Naive thymus-derived CD4-positive, alpha-beta T cell (primary cell): ENCODE data around the gene ADGRL3. TPM values are rescaled to one million over a fixed set of nuclear protein-coding genes. Genes with fewer than 3 reads are reported as not detected.

Experiments used
- ATAC-seq: fragments of 150-1000 bp; cut with Tn5 transposase; 2 replicates; pipeline ENCODE4 v1.10.0; 2021; ENCODE audit warnings: mild to moderate bottlenecking, moderate library complexity
- CTCF ChIA-PET: fragments of 350-600 bp; sonication (Branson Sonifier 250); formaldehyde crosslinking; loops from one replicate; lab custom pipeline; 2021; ENCODE audit warnings: antibody characterized with exemption; lab: Charles Lee
- POLR2A ChIA-PET: fragments of 350-600 bp; sonication (Branson Sonifier 250); formaldehyde crosslinking; loops from one replicate; lab custom pipeline; 2021; ENCODE audit warnings: antibody characterized with exemption, inconsistent platforms; lab: Charles Lee
- DNase-seq, 9 donors: peaks; one replicate each; pipeline versions ENCODE4 v3.0.0 to v3.0.0-alpha.2; 2020 to 2022; ENCODE audit warnings: mixed read lengths in 1 of 9
- H3K27ac ChIP-seq: one replicate; pipeline ENCODE4 v1.7.0; 2013; ENCODE audit warnings: mild to moderate bottlenecking, low read depth, low read length, moderate library complexity
- H3K27me3 ChIP-seq, 2 donors: one replicate each; pipeline ENCODE4 v1.7.0; 2013; ENCODE audit warnings: low read length in 2 of 2, mild to moderate bottlenecking in 2 of 2, moderate library complexity in 2 of 2; ENCODE audit not compliant: control insufficient read depth in 2 of 2, insufficient read depth in 2 of 2
- H3K36me3 ChIP-seq, 3 experiments: 1 replicate in 2 of 3; 2 replicates in 1 of 3; pipeline ENCODE4 v1.7.0; 2013; ENCODE audit warnings: low read length in 3 of 3, mild to moderate bottlenecking in 3 of 3, moderate library complexity in 1 of 3; ENCODE audit not compliant: insufficient read depth in 3 of 3, control insufficient read depth in 2 of 3
- H3K4me1 ChIP-seq, 2 donors: one replicate each; pipeline ENCODE4 v1.7.0; 2013; ENCODE audit warnings: low read length in 2 of 2, mild to moderate bottlenecking in 2 of 2, moderate library complexity in 1 of 2; ENCODE audit not compliant: control insufficient read depth in 2 of 2, insufficient read depth in 2 of 2
- H3K4me3 ChIP-seq: 2 replicates; pipeline ENCODE4 v1.7.0; 2013; ENCODE audit warnings: mild to moderate bottlenecking, low read length
- H3K9me3 ChIP-seq, 3 experiments: 1 replicate in 2 of 3; 2 replicates in 1 of 3; pipeline ENCODE4 v1.7.0; 2013; ENCODE audit warnings: low read length in 3 of 3; ENCODE audit not compliant: control insufficient read depth in 2 of 3
- H3K27ac Mint-ChIP-seq, 9 donors: one replicate each; pipeline ENCODE4 v1.8.0; 2020 to 2022; ENCODE audit warnings: mixed read lengths in 9 of 9, mild to moderate bottlenecking in 8 of 9, moderate library complexity in 5 of 9, inconsistent platforms in 2 of 9
- H3K27me3 Mint-ChIP-seq, 5 donors: one replicate each; pipeline ENCODE4 v1.8.0; 2021 to 2022; ENCODE audit warnings: mixed read lengths in 5 of 5, mild to moderate bottlenecking in 1 of 5
- H3K36me3 Mint-ChIP-seq, 5 donors: one replicate each; pipeline ENCODE4 v1.8.0; 2020 to 2022; ENCODE audit warnings: mixed read lengths in 5 of 5, mild to moderate bottlenecking in 3 of 5, inconsistent platforms in 1 of 5
- H3K4me1 Mint-ChIP-seq, 7 donors: one replicate each; pipeline ENCODE4 v1.8.0; 2020 to 2022; ENCODE audit warnings: mixed read lengths in 7 of 7, mild to moderate bottlenecking in 3 of 7, inconsistent platforms in 1 of 7
- H3K4me3 Mint-ChIP-seq, 10 donors: one replicate each; pipeline ENCODE4 v1.8.0; 2020 to 2022; ENCODE audit warnings: mild to moderate bottlenecking in 10 of 10, mixed read lengths in 10 of 10, moderate library complexity in 6 of 10, inconsistent platforms in 2 of 10
- H3K9me3 Mint-ChIP-seq, 11 donors: one replicate each; pipeline ENCODE4 v1.8.0; 2020 to 2022; ENCODE audit warnings: mixed read lengths in 11 of 11, mild to moderate bottlenecking in 4 of 11, inconsistent platforms in 1 of 11, moderate library complexity in 1 of 11
- intact Hi-C, 2 donors: fragments of 100-400 bp; cut with micrococcal nuclease; formaldehyde crosslinking; loops; one replicate each; pipeline ENCODE4 v1.15.1; 2023
- polyA plus RNA-seq, 2 donors: library from polyadenylated mRNA; unstranded; fragments of 300-500 nt; fragmentation: Illumina TruSeq; gene quantifications; one replicate each; pipeline ENCODE4 v1.2.3, GENCODE V29; 2021
- total RNA-seq, 6 experiments: library from RNA in 5 of 6; stranded (reverse) in 5 of 6; gene quantifications; 1 replicate in 5 of 6; 2 replicates in 1 of 6; pipeline ENCODE4 v1.2.3 and lab custom pipeline; 2021 to 2026

ADGRL3 gene
- total and polyA plus RNA-seq, 7 experiments from 2014 or later, result not detected

GRCh38 chr4:62070291-62070852, 870.2 kb downstream of the ADGRL3 start:
- Mint-ChIP-seq H3K36me3 (no peaks in the 10 kb centered on the region), H3K4me1 (no peaks in the 10 kb centered on the region), H3K4me3 (no peak overlapping the region), H3K27me3 (no peaks in the 10 kb centered on the region), H3K27ac (no peak overlapping the region), H3K9me3 (peaks cover 0 to 7% (median 3%) of the 10 kb centered on the region in 11 donors)
- Histone ChIP-seq H3K4me1 (no peaks in the 10 kb centered on the region), H3K27me3 (no peaks in the 10 kb centered on the region), H3K4me3 (no peak overlapping the region), H3K27ac (no peak overlapping the region), H3K9me3 (no peaks in the 10 kb centered on the region), H3K36me3 (no peaks in the 10 kb centered on the region)
- ChIA-PET POLR2A (no interaction called here), CTCF (no interaction called here)
- ATAC-seq, result no peak
- no peak for DNase-seq
- intact Hi-C loops, result no loop called here

GRCh38 chr4:62075089-62075488, 875.0 kb downstream of the ADGRL3 start:
- intact Hi-C loops, result no loop called here
- no peaks in the 10 kb centered on the region for H3K36me3 ChIP-seq
- CTCF ChIA-PET, result no interaction called here

GRCh38 chr4:62075521-62075920, 875.4 kb downstream of the ADGRL3 start:
- Mint-ChIP-seq H3K27me3 (no peaks in the 10 kb centered on the region), H3K4me3 (no peak overlapping the region), H3K9me3 (peaks cover 0 to 4% (median 0%) of the 10 kb centered on the region in 11 donors), H3K27ac (no peak overlapping the region), H3K36me3 (no peaks in the 10 kb centered on the region), H3K4me1 (no peaks in the 10 kb centered on the region)
- H3K27ac ChIP-seq, result no peak overlapping the region
- intact Hi-C loops, result no loop called here
- ATAC-seq, result no peak
- no peaks in the 10 kb centered on the region for H3K9me3 ChIP-seq
- no peak for DNase-seq
- ChIA-PET POLR2A (no interaction called here), CTCF (no interaction called here)
- no peaks in the 10 kb centered on the region for H3K4me1 ChIP-seq
- no peaks in the 10 kb centered on the region for H3K27me3 ChIP-seq
- H3K36me3 ChIP-seq, result no peaks in the 10 kb centered on the region
- no peak overlapping the region for H3K4me3 ChIP-seq

More at GRCh38 chr4:62075089-62075488, 875.0 kb downstream of the ADGRL3 start:
- Histone ChIP-seq H3K27me3 (no peaks in the 10 kb centered on the region), H3K4me3 (no peak overlapping the region), H3K27ac (no peak overlapping the region), H3K9me3 (no peaks in the 10 kb centered on the region), H3K4me1 (no peaks in the 10 kb centered on the region)
- DNase-seq, result no peak
- H3K9me3 Mint-ChIP-seq, result peaks cover 0 to 6% (median 0%) of the 10 kb centered on the region in 11 donors
- ATAC-seq, result no peak
- H3K27me3 Mint-ChIP-seq, result no peaks in the 10 kb centered on the region
- H3K4me1 Mint-ChIP-seq, result no peaks in the 10 kb centered on the region
- no peaks in the 10 kb centered on the region for H3K36me3 Mint-ChIP-seq
- POLR2A ChIA-PET, result no interaction called here
- no peak overlapping the region for H3K4me3 Mint-ChIP-seq
- no peak overlapping the region for H3K27ac Mint-ChIP-seq

- Mint-ChIP-seq H3K9me3 (peaks cover 0 to 2% (median 0%) of the 10 kb centered on the region in 11 donors), H3K27me3 (no peaks in the 10 kb centered on the region), H3K36me3 (no peaks in the 10 kb centered on the region), H3K4me3 (no peak overlapping the region), H3K4me1 (no peaks in the 10 kb centered on the region), H3K27ac (no peak overlapping the region)
- Histone ChIP-seq H3K27ac (no peak overlapping the region), H3K36me3 (no peaks in the 10 kb centered on the region), H3K4me3 (no peak overlapping the region), H3K4me1 (no peaks in the 10 kb centered on the region), H3K9me3 (no peaks in the 10 kb centered on the region), H3K27me3 (no peaks in the 10 kb centered on the region)
- ChIA-PET CTCF (no interaction called here), POLR2A (no interaction called here)
- no peak for DNase-seq
- intact Hi-C loops, result no loop called here
- ATAC-seq, result no peak
Measured at GRCh38 chr4:62077406-62077805, 877.3 kb downstream of the ADGRL3 start.

- Histone ChIP-seq H3K27ac (no peak overlapping the region), H3K4me3 (no peak overlapping the region), H3K9me3 (no peaks in the 10 kb centered on the region), H3K4me1 (no peaks in the 10 kb centered on the region), H3K36me3 (no peaks in the 10 kb centered on the region), H3K27me3 (no peaks in the 10 kb centered on the region)
- POLR2A ChIA-PET, result no interaction called here
- ATAC-seq (no peak), DNase-seq (no peak)
- peaks cover 0 to 5% (median 0%) of the 10 kb centered on the region in 11 donors for H3K9me3 Mint-ChIP-seq
- H3K4me1 Mint-ChIP-seq, result no peaks in the 10 kb centered on the region
- no peak overlapping the region for H3K4me3 Mint-ChIP-seq
- H3K36me3 Mint-ChIP-seq, result no peaks in the 10 kb centered on the region
- CTCF ChIA-PET, result no interaction called here
- H3K27me3 Mint-ChIP-seq, result no peaks in the 10 kb centered on the region
- intact Hi-C loops, result no loop called here
- H3K27ac Mint-ChIP-seq, result no peak overlapping the region
Measured at GRCh38 chr4:62080431-62080830, 880.3 kb downstream of the ADGRL3 start.

GRCh38 chr4:62087706-62088105, 887.6 kb downstream of the ADGRL3 start:
- Histone ChIP-seq H3K4me3 (no peak overlapping the region), H3K9me3 (no peaks in the 10 kb centered on the region), H3K27ac (no peak overlapping the region), H3K4me1 (no peaks in the 10 kb centered on the region), H3K27me3 (no peaks in the 10 kb centered on the region), H3K36me3 (no peaks in the 10 kb centered on the region)
- H3K36me3 Mint-ChIP-seq, result no peaks in the 10 kb centered on the region
- no peak overlapping the region for H3K4me3 Mint-ChIP-seq
- H3K27me3 Mint-ChIP-seq, result no peaks in the 10 kb centered on the region
- DNase-seq, result no peak
- H3K9me3 Mint-ChIP-seq, result peaks cover under 1 to 20% (median 10%) of the 10 kb centered on the region in 11 donors
- ChIA-PET CTCF (no interaction called here), POLR2A (no interaction called here)
- H3K4me1 Mint-ChIP-seq, result no peaks in the 10 kb centered on the region
- no peak overlapping the region for H3K27ac Mint-ChIP-seq
- intact Hi-C loops, result no loop called here
- no peak for ATAC-seq

GRCh38 chr4:62093735-62094134, 893.6 kb downstream of the ADGRL3 start:
- no peaks in the 10 kb centered on the region for H3K4me1 Mint-ChIP-seq
- ChIA-PET POLR2A (no interaction called here), CTCF (no interaction called here)
- DNase-seq, result no peak
- no peaks in the 10 kb centered on the region for H3K27me3 Mint-ChIP-seq
- intact Hi-C loops, result no loop called here
- no peak overlapping the region for H3K4me3 Mint-ChIP-seq
- ATAC-seq, result no peak
- Histone ChIP-seq H3K4me1 (no peaks in the 10 kb centered on the region), H3K9me3 (no peaks in the 10 kb centered on the region), H3K4me3 (no peak overlapping the region), H3K27ac (no peak overlapping the region), H3K36me3 (no peaks in the 10 kb centered on the region), H3K27me3 (no peaks in the 10 kb centered on the region)
- H3K27ac Mint-ChIP-seq, result no peak overlapping the region
- H3K36me3 Mint-ChIP-seq, result no peaks in the 10 kb centered on the region
- peaks cover 1 to 33% (median 19%) of the 10 kb centered on the region in 11 donors for H3K9me3 Mint-ChIP-seq
